Liver (tissue), 9 donors: ENCODE data around the gene DOCK9. TPM values are rescaled to one million over a fixed set of nuclear protein-coding genes. Genes with fewer than 3 reads are reported as not detected.

ENCODE experiments used
- DNase-seq: peaks from one replicate; pipeline ENCODE4 v3.0.0-alpha.2; 2017; ENCODE audit warnings: low spot score
- H3K27ac ChIP-seq, 2 donors: one replicate each; pipeline ENCODE4 v1.7.0; 2013; ENCODE audit warnings: inconsistent platforms in 2 of 2, low read length in 2 of 2, control low read depth in 1 of 2, low read depth in 1 of 2, mild to moderate bottlenecking in 1 of 2
- H3K27me3 ChIP-seq, 4 donors: one replicate each; pipeline versions ENCODE4 v1.6.1 to v1.7.0; 2013; ENCODE audit warnings: low read length in 3 of 4, inconsistent platforms in 1 of 4, mild to moderate bottlenecking in 1 of 4, moderate library complexity in 1 of 4; ENCODE audit not compliant: control insufficient read depth in 4 of 4, insufficient read depth in 4 of 4
- H3K36me3 ChIP-seq, 4 donors: one replicate each; pipeline versions ENCODE4 v1.6.1 to v1.7.0; 2013; ENCODE audit warnings: low read length in 3 of 4, mild to moderate bottlenecking in 3 of 4, low read depth in 1 of 4, moderate library complexity in 1 of 4; ENCODE audit not compliant: control insufficient read depth in 4 of 4, insufficient read depth in 3 of 4
- H3K4me1 ChIP-seq, 4 donors: one replicate each; pipeline versions ENCODE4 v1.6.1 to v1.7.0; 2013; ENCODE audit warnings: low read length in 3 of 4, mild to moderate bottlenecking in 3 of 4, moderate library complexity in 1 of 4; ENCODE audit not compliant: control insufficient read depth in 4 of 4, insufficient read depth in 4 of 4
- H3K4me3 ChIP-seq, 3 donors: one replicate each; pipeline versions ENCODE4 v1.6.1 to v1.7.0; 2013; ENCODE audit warnings: low read length in 3 of 3, control low read depth in 1 of 3, low read depth in 1 of 3, mild to moderate bottlenecking in 1 of 3
- H3K9ac ChIP-seq, 2 donors: one replicate each; pipeline ENCODE4 v1.7.0; 2013; ENCODE audit warnings: low read length in 2 of 2, mild to moderate bottlenecking in 2 of 2, moderate library complexity in 2 of 2, control low read depth in 1 of 2, low read depth in 1 of 2
- H3K9me3 ChIP-seq, 4 donors: one replicate each; pipeline versions ENCODE4 v1.6.1 to v1.7.0; 2013; ENCODE audit warnings: low read length in 3 of 4; ENCODE audit not compliant: control insufficient read depth in 4 of 4
- ATF3 ChIP-seq: IDR thresholded peaks from 2 replicates; pipeline ENCODE4 v1.6.1; 2016; ENCODE audit warnings: antibody characterized with exemption
- CTCF ChIP-seq: fragments of 150-350 bp; IDR thresholded peaks from 2 replicates; pipeline ENCODE4 v1.5.1; 2017; ENCODE audit warnings: improper control_type of control experiment, low read depth, low read length; ENCODE audit not compliant: missing input control
- EGR1 ChIP-seq, 2 donors: IDR thresholded peaks; 2 replicates each; pipeline ENCODE4 v1.6.1; 2016 to 2018; ENCODE audit warnings: antibody characterized with exemption in 2 of 2, low read depth in 2 of 2
- FOXA1 ChIP-seq: IDR thresholded peaks from 2 replicates; pipeline ENCODE4 v1.6.1; 2016; ENCODE audit warnings: antibody characterized with exemption
- FOXA2 ChIP-seq: IDR thresholded peaks from 2 replicates; pipeline ENCODE4 v1.6.1; 2016; ENCODE audit warnings: antibody characterized with exemption
- GABPA ChIP-seq, 2 donors: IDR thresholded peaks in 1 of 2; conservative IDR thresholded peaks in 1 of 2; 2 replicates each; pipeline ENCODE4 v1.6.1; 2016; ENCODE audit warnings: antibody characterized with exemption in 2 of 2, mild to moderate bottlenecking in 1 of 2, moderate library complexity in 1 of 2
- HNF4A ChIP-seq, 2 donors: conservative IDR thresholded peaks; 2 replicates each; pipeline ENCODE4 v1.6.1; 2016; ENCODE audit warnings: antibody characterized with exemption in 2 of 2, mild to moderate bottlenecking in 2 of 2
- HNF4G ChIP-seq: IDR thresholded peaks from 2 replicates; pipeline ENCODE4 v1.6.1; 2016; ENCODE audit warnings: antibody characterized with exemption
- JUND ChIP-seq, 2 donors: IDR thresholded peaks; 2 replicates each; pipeline ENCODE4 v1.6.1; 2016; ENCODE audit warnings: antibody characterized with exemption in 2 of 2
- MAX ChIP-seq: IDR thresholded peaks from 2 replicates; pipeline ENCODE4 v1.6.1; 2016; ENCODE audit warnings: antibody characterized with exemption
- NR2F2 ChIP-seq: IDR thresholded peaks from 2 replicates; pipeline ENCODE4 v1.6.1; 2016; ENCODE audit warnings: antibody characterized with exemption
- RAD21 ChIP-seq, 2 donors: IDR thresholded peaks; 2 replicates each; pipeline ENCODE4 v1.6.1; 2016; ENCODE audit warnings: antibody characterized with exemption in 2 of 2, mild to moderate bottlenecking in 2 of 2
- REST ChIP-seq: IDR thresholded peaks from 2 replicates; pipeline ENCODE4 v1.6.1; 2016; ENCODE audit warnings: antibody characterized with exemption, mild to moderate bottlenecking
- RXRA ChIP-seq, 2 donors: IDR thresholded peaks; 2 replicates each; pipeline ENCODE4 v1.6.1; 2017 to 2018; ENCODE audit warnings: antibody characterized with exemption in 2 of 2, mild to moderate bottlenecking in 1 of 2
- SP1 ChIP-seq: IDR thresholded peaks from 2 replicates; pipeline ENCODE4 v1.6.1; 2018; ENCODE audit warnings: antibody characterized with exemption, mild to moderate bottlenecking
- TAF1 ChIP-seq: conservative IDR thresholded peaks from 2 replicates; pipeline ENCODE4 v1.6.1; 2016; ENCODE audit warnings: antibody characterized with exemption, mild to moderate bottlenecking
- YY1 ChIP-seq: IDR thresholded peaks from 2 replicates; pipeline ENCODE4 v1.6.1; 2016; ENCODE audit warnings: antibody characterized with exemption, mild to moderate bottlenecking
- ZBTB33 ChIP-seq: IDR thresholded peaks from 2 replicates; pipeline ENCODE4 v1.6.1; 2016; ENCODE audit warnings: antibody characterized with exemption
- WGBS: extraction: QIAGEN DNeasy Blood & Tissue Kit; methylation state at CpG from one replicate; pipeline ENCODE4 v1.1.7; 2013; 5-methylcytosine and 5-hydroxymethylcytosine counted together
- polyA plus RNA-seq, 2 donors: library from polyadenylated mRNA; stranded (reverse) in 1 of 2; unstranded in 1 of 2; fragments of 200-250 nt in 1 of 2; fragments of >200 nt in 1 of 2; fragmentation: Nextera tagmentation in 1 of 2; extraction: Ambion mirVana in 1 of 2; gene quantifications; one replicate each; pipeline versions ENCODE4 v1.2.1 to v1.2.3, GENCODE V29; 2013 to 2015
- total RNA-seq, 2 donors: library from RNA; depleted of rRNA; stranded (reverse); fragments of >200 nt; gene quantifications; one replicate each; pipeline ENCODE4 v1.2.3, GENCODE V29; 2014
- donor health status: healthy.
- donor health status: healthy.
- donor health status: healthy.
- donor health status: healthy.
- donor health status: healthy.

DOCK9 gene
- total and polyA plus RNA-seq, 4 donors, result 5.4 to 31.3 (median 10.6) TPM

GRCh38 chr13:98839856-98840769, 137.8 kb downstream of the DOCK9 start:
- no peaks in the 10 kb centered on the region for H3K36me3 ChIP-seq
- peaks cover 6 to 24% (median 13%) of the 10 kb centered on the region in 4 donors for H3K4me1 ChIP-seq
- H3K9ac ChIP-seq, result peak overlapping the region in 1 of 2 donors; percentile 53
- H3K27me3 ChIP-seq, result no peaks in the 10 kb centered on the region
- peak in 1 of 2 donors; percentile 9 for TF ChIP-seq HNF4A (conservative IDR thresholded peaks at IDR 0.05)
- no peak for TF ChIP-seq GABPA (IDR thresholded peaks at IDR 0.05 in 1 of 2, conservative IDR thresholded peaks at IDR 0.05 in 1 of 2)
- peak; percentile 4 to 50 for TF ChIP-seq RXRA (IDR thresholded peaks at IDR 0.05)
- peak; percentile 76 to 90 for TF ChIP-seq RAD21 (IDR thresholded peaks at IDR 0.05)
- TF ChIP-seq MAX, result no peak
- no peak for TF ChIP-seq ATF3
- TF ChIP-seq CTCF, result peak; percentile 84
- H3K4me3 ChIP-seq, result no peak overlapping the region
- no peaks in the 10 kb centered on the region for H3K9me3 ChIP-seq
- DNase-seq, result peak; percentile 57
- H3K27ac ChIP-seq, result no peak overlapping the region
- 38% methylated on average over 14 of the region's 14 CpGs for WGBS

GRCh38 chr13:98838776-98839175, 139.1 kb downstream of the DOCK9 start:
- Histone ChIP-seq H3K27ac (no peak overlapping the region), H3K4me3 (no peak overlapping the region), H3K4me1 (peaks cover 6 to 30% (median 14%) of the 10 kb centered on the region in 4 donors), H3K27me3 (no peaks in the 10 kb centered on the region), H3K9me3 (no peaks in the 10 kb centered on the region), H3K36me3 (no peaks in the 10 kb centered on the region), H3K9ac (no peak overlapping the region)
- no peak for DNase-seq
- no peak for TF ChIP-seq TAF1
- no peak for TF ChIP-seq JUND (IDR thresholded peaks at IDR 0.05)
- TF ChIP-seq EGR1 (IDR thresholded peaks at IDR 0.05; ENCODE audit: low read depth in 2 of 2), result no peak
- no peak for TF ChIP-seq RXRA (IDR thresholded peaks at IDR 0.05)
- TF ChIP-seq RAD21 (IDR thresholded peaks at IDR 0.05), result no peak
- no peak for TF ChIP-seq ATF3
- no peak for TF ChIP-seq YY1
- no peak for TF ChIP-seq HNF4G
- no peak for TF ChIP-seq GABPA (IDR thresholded peaks at IDR 0.05 in 1 of 2, conservative IDR thresholded peaks at IDR 0.05 in 1 of 2)
- TF ChIP-seq ZBTB33, result no peak
- no peak for TF ChIP-seq REST
- no peak for TF ChIP-seq HNF4A (conservative IDR thresholded peaks at IDR 0.05)
- no peak for TF ChIP-seq FOXA1
- TF ChIP-seq NR2F2, result no peak
- TF ChIP-seq SP1, result no peak
- no peak for TF ChIP-seq CTCF
- TF ChIP-seq MAX, result no peak
- TF ChIP-seq FOXA2, result no peak
- 99% methylated on average over 2 of the region's 2 CpGs for WGBS
